Measurements from ENCODE around the gene RABGGTA. TPM values are rescaled to one million over a fixed set of nuclear protein-coding genes. Genes with fewer than 3 reads are reported as not detected.
A peak's percentile ranks its signal among the peaks of the same experiment; 100 is the strongest.

Gene RABGGTA
- total and polyA plus RNA-seq, 2 donors (not counting 1 experiment from before 2014, with no cell fraction given): 70.1 to 159 TPM

GRCh38 chr14:24311837-24312615, 40.6 kb upstream of the RABGGTA start:
- Mint-ChIP-seq H3K4me1 (peaks cover 61% of the 10 kb centered on the region), H3K4me3 (peak overlapping the region; percentile 84), H3K27me3 (no peaks in the 10 kb centered on the region), H3K27ac (peak overlapping the region; percentile 91), H3K9me3 (ENCODE audit: insufficient read depth) (no peaks in the 10 kb centered on the region)
- Histone ChIP-seq H3K4me2 (replicated peaks; ENCODE audit: low read depth, low read length, poor library complexity, severe bottlenecking) (peak overlapping the region; percentile 92), H4K20me1 (ENCODE audit: control insufficient read depth, insufficient read depth, low read length, poor library complexity, severe bottlenecking) (peaks cover 32% of the 10 kb centered on the region), H3K36me3 (replicated peaks in 1 of 2; ENCODE audit: control extremely low read depth in 1 of 2, control insufficient read depth in 1 of 2, extremely low read depth in 1 of 2, insufficient read depth in 2 of 2, low read length in 1 of 2) (peaks cover 0 to 15% of the 10 kb centered on the region in 2 experiments), H3K9me3 (ENCODE audit: control extremely low read depth in 1 of 3, control insufficient read depth in 2 of 3, insufficient read depth in 1 of 3, low read length in 2 of 3) (no peaks in the 10 kb centered on the region), H2AFZ (ENCODE audit: insufficient read depth, low read depth, low read length, poor library complexity, severe bottlenecking) (peak overlapping the region; percentile 82), H3K27ac (ENCODE audit: low read length in 2 of 2) (peak overlapping the region; percentile 65 to 83), H3K27me3 (replicated peaks in 1 of 4; ENCODE audit: control extremely low read depth in 1 of 4, control insufficient read depth in 3 of 4, insufficient read depth in 4 of 4, low read length in 3 of 4) (no peaks in the 10 kb centered on the region), H3K4me1 (ENCODE audit: control insufficient read depth in 2 of 2, insufficient read depth in 2 of 2, low read length in 2 of 2) (peaks cover 38 to 57% of the 10 kb centered on the region in 2 donors), H3K79me2 (ENCODE audit: control insufficient read depth, insufficient read depth, low read length) (peaks cover 16% of the 10 kb centered on the region), H3K9ac (ENCODE audit: low read length) (peak overlapping the region; percentile 70), H3K4me3 (ENCODE audit: control extremely low read depth in 1 of 5, extremely low read depth in 1 of 5, insufficient read depth in 1 of 5, low read depth in 2 of 5, low read length in 4 of 5) (peak overlapping the region; percentile 8 to 71 (median 57))
- ATAC-seq (ENCODE audit: low read depth) (no peak), DNase-seq (no peak)
- ChIA-PET CTCF (interaction anchor here (1.3 to 9.4 kb wide), 11 partner anchors 9 to 124 kb away, joined by 3 to 112 read pairs (median 7); partner anchors contain the start of genes CBLN3, KHNYN, MDP1 and RABGGTA), POLR2A (interaction anchor here (0.6 to 2.0 kb wide), 8 partner anchors 12 to 119 kb away, joined by 3 to 17 read pairs (median 6); partner anchors contain the start of genes CHMP4A, DHRS1, KHNYN and NOP9)
- intact Hi-C loops (cut with micrococcal nuclease): loop anchor here (1.0 to 5.0 kb wide), 4 partner anchors 20 to 300 kb away; partner anchors contain the start of gene TINF2
- no peak for TF ChIP-seq EZH2 (IDR thresholded peaks at IDR 0.05; ENCODE audit: borderline replicate concordance, insufficient read depth, low read depth, low read length, poor library complexity, severe bottlenecking)
- WGBS (ENCODE audit: insufficient coverage): no CpG with 5 or more reads among the region's 1 CpG

GRCh38 chr14:24310646-24311604, 39.5 kb upstream of the RABGGTA start, which contains the start of gene LTB4R:
TSS of gene LTB4R (plus strand) at chr14:24311502. CDS start at chr14:24315652, 4,150 bp downstream.
- Histone ChIP-seq H4K20me1 (ENCODE audit: control insufficient read depth, insufficient read depth, low read length, poor library complexity, severe bottlenecking) (peaks cover 32% of the 10 kb centered on the region), H3K27ac (ENCODE audit: low read length in 2 of 2) (peak within 1 kb of the TSS; percentile 65 to 83), H3K9ac (ENCODE audit: low read length) (peak within 1 kb of the TSS; percentile 70), H2AFZ (ENCODE audit: insufficient read depth, low read depth, low read length, poor library complexity, severe bottlenecking) (peak within 1 kb of the TSS; percentile 82), H3K4me1 (ENCODE audit: control insufficient read depth in 2 of 2, insufficient read depth in 2 of 2, low read length in 2 of 2) (peaks cover 38 to 57% of the 10 kb centered on the region in 2 donors), H3K4me2 (replicated peaks; ENCODE audit: low read depth, low read length, poor library complexity, severe bottlenecking) (peak within 1 kb of the TSS; percentile 92), H3K36me3 (replicated peaks in 1 of 2; ENCODE audit: control extremely low read depth in 1 of 2, control insufficient read depth in 1 of 2, extremely low read depth in 1 of 2, insufficient read depth in 2 of 2, low read length in 1 of 2) (peaks cover 3 to 26% of the 10 kb centered on the region in 2 experiments), H3K27me3 (replicated peaks in 1 of 4; ENCODE audit: control extremely low read depth in 1 of 4, control insufficient read depth in 3 of 4, insufficient read depth in 4 of 4, low read length in 3 of 4) (no peaks in the 10 kb centered on the region), H3K79me2 (ENCODE audit: control insufficient read depth, insufficient read depth, low read length) (peaks cover 16% of the 10 kb centered on the region), H3K9me3 (ENCODE audit: control extremely low read depth in 1 of 3, control insufficient read depth in 2 of 3, insufficient read depth in 1 of 3, low read length in 2 of 3) (no peaks in the 10 kb centered on the region), H3K4me3 (ENCODE audit: control extremely low read depth in 1 of 5, extremely low read depth in 1 of 5, insufficient read depth in 1 of 5, low read depth in 2 of 5, low read length in 4 of 5) (peak within 1 kb of the TSS; percentile 8 to 71 (median 57))
- intact Hi-C loops (cut with micrococcal nuclease): loop anchor here (1.0 to 5.0 kb wide), 4 partner anchors 21 to 299 kb away; partner anchors contain the start of gene TINF2
- Mint-ChIP-seq H3K4me1 (peaks cover 61% of the 10 kb centered on the region), H3K27ac (peak within 1 kb of the TSS; percentile 91), H3K27me3 (no peaks in the 10 kb centered on the region), H3K4me3 (peak within 1 kb of the TSS; percentile 84), H3K9me3 (ENCODE audit: insufficient read depth) (no peaks in the 10 kb centered on the region)
- ATAC-seq (ENCODE audit: low read depth) (peak; percentile 76), DNase-seq (peak; percentile 90)
- POLR2A ChIA-PET: interaction anchor here (0.6 to 2.0 kb wide), 12 partner anchors 11 to 120 kb away, joined by 3 to 17 read pairs (median 5); partner anchors contain the start of genes CHMP4A, DHRS1, KHNYN and MDP1
- TF ChIP-seq EZH2 (IDR thresholded peaks at IDR 0.05; ENCODE audit: borderline replicate concordance, insufficient read depth, low read depth, low read length, poor library complexity, severe bottlenecking) (no peak), CTCF (IDR thresholded peaks at IDR 0.05) (peak; percentile 67)
- CTCF ChIA-PET: interaction anchor here (0.7 to 9.4 kb wide), 25 partner anchors 8 to 388 kb away, joined by 3 to 116 read pairs (median 5); partner anchors contain the start of genes CBLN3, DHRS1, IPO4 and IRF9
- WGBS (ENCODE audit: insufficient coverage): 9% methylated on average over 92 of the region's 99 CpGs
